Suppressor macrophage treated with lipopolysaccharide for 1 hour (primary cell): ENCODE data around the gene CDH4.

Source experiments
- DNase-seq, 3 donors: peaks; one replicate each; pipeline ENCODE4 v3.0.0-alpha.2; 2020 to 2022

Gene CDH4

GRCh38 chr20:61684136-61684535, 432.1 kb downstream of the CDH4 start:
- DNase-seq, result no peak

- DNase-seq, result peak in 1 of 3 donors; percentile 0
Measured at GRCh38 chr20:61684583-61685235, 432.6 kb downstream of the CDH4 start.

- no peak for DNase-seq
Measured at GRCh38 chr20:61685462-61685861, 433.4 kb downstream of the CDH4 start.

DNA sequence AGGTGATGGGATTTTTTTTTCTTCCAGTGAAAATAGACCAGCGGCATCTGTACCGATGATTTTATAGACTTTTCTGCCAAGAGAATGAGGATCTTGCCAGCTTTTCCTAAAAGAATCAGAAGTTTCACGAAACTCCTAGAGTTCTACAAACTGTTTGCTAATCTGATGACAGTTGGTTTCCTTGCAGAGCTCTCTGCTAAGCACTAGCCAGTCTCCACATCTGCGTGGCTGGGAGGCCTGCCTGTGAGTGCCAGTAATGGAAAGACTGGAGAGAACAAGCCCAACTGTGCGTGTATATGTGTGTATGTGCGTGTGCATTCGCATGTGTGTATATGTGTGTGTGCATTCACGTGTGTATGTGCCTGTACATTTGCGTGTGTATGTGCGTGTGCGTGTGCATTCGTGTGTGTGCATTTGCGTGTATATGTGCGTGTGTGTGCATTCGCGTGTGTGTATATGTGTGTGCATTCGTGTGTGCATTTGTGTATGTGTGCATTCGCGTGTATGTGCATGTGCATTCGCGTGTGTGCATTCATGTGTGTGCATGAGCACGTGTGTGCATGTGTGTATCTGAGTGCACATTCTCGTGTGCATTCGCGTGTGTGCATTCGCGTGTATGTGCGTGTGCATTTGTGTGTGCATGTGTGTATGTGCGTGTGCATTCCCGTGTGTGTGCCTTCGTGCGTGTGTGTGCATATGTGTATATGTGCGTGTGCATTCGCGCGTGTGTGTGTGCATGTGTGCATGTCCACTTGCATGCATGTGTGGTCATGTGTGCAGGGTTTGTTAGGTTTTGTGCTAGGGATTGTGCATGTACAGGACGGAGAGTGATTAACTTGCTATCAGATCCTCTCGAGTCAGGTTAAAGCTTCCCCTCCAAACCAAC, 434.2 kb downstream of the CDH4 start:
- DNase-seq, result no peak

DNA sequence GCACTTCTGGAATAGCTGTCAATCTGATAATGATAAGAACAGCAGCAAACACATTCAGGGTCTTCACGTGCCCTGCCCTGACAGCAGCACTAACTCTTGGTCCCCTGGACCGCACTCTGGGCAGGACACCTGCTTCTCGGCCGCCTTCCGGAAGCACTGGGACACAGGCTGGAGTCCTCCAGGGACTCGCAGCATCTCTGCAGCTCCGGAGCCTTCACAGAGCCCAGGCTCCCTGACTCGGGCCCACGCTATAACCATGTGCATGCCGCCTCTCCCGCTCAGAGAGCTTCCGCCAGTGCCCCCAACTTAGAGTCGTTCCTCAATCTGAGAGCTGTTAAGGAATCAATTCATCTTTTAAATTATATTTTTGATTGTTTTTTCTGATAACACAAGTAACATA, 436.4 kb downstream of the CDH4 start:
- no peak for DNase-seq

- no peak for DNase-seq
Measured at GRCh38 chr20:61690150-61690549, 438.1 kb downstream of the CDH4 start.

DNA sequence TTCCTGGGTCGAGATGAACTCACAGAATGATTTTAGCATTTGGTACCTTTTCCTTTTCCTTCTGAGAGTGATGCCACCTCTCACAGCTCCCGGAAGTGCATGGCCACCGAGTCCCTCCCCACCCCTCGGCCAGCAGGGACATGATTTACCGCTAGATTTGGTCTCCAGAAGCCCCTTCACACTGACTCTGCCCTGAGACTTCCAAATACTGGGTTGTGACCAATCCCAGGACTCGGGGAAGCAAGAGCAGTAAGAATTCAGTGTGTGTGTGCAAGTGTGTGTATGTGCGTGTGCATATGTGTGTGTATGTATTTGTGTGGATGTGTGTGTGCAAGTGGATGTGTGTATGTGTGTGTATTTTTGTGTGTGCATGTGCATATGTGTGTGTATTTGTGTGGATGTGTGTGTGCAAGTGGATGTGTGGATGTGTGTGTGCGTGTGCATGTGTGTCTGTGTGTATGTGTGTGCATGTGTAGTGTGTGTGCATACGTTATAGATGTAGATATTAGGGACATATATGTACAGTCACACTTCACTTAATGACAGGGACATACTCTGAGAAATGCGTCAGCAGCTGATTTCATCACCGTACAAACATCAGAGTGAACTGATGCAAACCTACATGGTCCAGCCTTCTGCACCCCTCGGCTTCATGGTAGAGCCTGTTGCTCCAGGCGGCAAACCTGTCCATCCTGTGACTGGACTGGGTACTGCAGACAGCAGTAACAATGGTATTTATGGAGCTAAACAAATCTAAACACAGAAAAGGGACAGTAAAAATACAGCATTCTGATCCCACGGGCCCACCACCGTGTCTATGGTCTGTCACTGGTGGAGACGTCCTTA, 439.2 kb downstream of the CDH4 start:
- no peak for DNase-seq

GRCh38 chr20:61691978-61692377, 439.9 kb downstream of the CDH4 start:
- DNase-seq, result no peak

- DNase-seq, result no peak
Measured at GRCh38 chr20:61692479-61692878, 440.4 kb downstream of the CDH4 start.

GRCh38 chr20:61693055-61693600, 441.1 kb downstream of the CDH4 start:
- DNase-seq, result no peak

DNA sequence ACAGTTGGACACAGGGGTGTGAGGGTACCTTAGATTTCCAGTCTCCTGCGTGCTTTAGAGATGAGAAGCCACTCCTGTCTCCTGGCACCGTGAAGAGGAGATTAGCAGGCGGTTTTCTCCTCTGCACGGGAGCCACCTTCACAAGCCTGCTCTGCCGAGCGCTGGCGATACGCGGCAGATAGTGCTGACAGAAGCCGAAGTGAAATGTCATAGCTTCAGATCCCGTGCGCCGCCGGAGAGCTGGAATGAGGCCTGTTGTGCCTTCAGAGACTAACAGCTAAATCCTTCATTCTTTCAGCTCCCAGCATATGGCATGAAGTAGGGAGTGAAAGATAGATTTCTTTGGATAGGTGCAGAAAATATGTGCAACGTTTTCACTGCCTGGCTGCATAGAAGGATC, 442.6 kb downstream of the CDH4 start:
- no peak for DNase-seq

DNA sequence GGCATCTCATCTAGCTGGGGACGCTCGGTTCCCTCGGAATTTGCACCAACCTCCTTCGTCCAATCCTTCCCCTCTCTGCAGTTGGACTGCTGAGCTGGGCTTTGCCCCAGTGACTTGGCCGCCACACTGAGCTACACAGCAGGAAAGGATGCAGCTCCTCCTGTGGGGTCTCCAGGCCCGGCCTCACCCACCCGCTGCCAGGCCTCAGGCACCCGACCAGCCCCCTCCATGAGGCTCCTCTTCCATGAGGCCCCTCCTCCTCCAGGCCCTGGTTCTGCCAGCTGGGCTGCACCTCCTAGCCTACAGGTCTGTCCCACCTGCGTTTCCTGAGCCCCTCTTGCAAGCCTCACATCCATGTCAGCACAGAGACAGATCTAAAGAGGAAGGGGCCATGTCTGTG, 443.7 kb downstream of the CDH4 start:
- no peak for DNase-seq

GRCh38 chr20:61696181-61696735, 444.2 kb downstream of the CDH4 start:
- no peak for DNase-seq

- DNase-seq, result no peak
Measured at GRCh38 chr20:61697666-61698597, 445.9 kb downstream of the CDH4 start.

- DNase-seq, result no peak
Measured at GRCh38 chr20:61698598-61699494, 446.8 kb downstream of the CDH4 start.

GRCh38 chr20:61699495-61700374, 447.7 kb downstream of the CDH4 start:
- DNase-seq, result no peak

GRCh38 chr20:61700595-61701140, 448.6 kb downstream of the CDH4 start:
- no peak for DNase-seq

DNA sequence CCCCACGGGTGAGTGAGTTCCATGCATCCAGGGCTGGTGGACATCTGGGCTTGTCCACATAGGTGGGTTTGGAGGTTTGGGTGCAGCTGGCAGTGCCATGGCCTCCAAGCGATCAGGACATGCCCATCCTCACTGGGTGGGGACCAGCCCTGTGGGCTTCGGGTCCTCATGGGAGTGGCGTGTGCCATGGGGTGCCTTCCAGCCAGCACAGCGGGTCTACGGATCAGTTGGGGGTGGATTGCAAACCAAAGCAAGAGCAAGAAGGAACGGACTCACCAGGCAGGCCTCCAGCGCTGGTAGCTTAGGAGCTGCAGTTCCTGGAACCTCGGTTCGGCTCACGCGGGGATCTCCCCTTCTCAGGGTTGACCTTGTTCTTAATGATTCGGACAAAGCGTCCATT, 449.3 kb downstream of the CDH4 start:
- no peak for DNase-seq

GRCh38 chr20:61701802-61702201, 449.7 kb downstream of the CDH4 start:
- no peak for DNase-seq
